SK-N-SH (cell line): ENCODE measurements around the gene BRD2. TPM values are rescaled to one million over a fixed set of nuclear protein-coding genes. Genes with fewer than 3 reads are reported as not detected.

Experiments used
- CTCF ChIA-PET: fragments of 300-600, 350-600 bp; formaldehyde crosslinking; extraction: SDS; loops from one replicate; lab custom pipeline; 2021; lab: Yijun Ruan, JAX
- POLR2A ChIA-PET: fragments of 350-600 bp; sonication (Branson Sonifier 250); formaldehyde crosslinking; extraction: SDS; loops from one replicate; lab custom pipeline; 2020; ENCODE audit warnings: antibody characterized with exemption, inconsistent platforms; lab: Yijun Ruan, JAX
- DNase-seq: peaks from one replicate; pipeline ENCODE4 v3.0.0; 2012
- H2AFZ ChIP-seq: fragments of 200-600 bp; sonication (generic); 2 replicates; pipeline ENCODE4 v1.8.1; 2016; ENCODE audit warnings: antibody characterized with exemption, mild to moderate bottlenecking, low read depth
- H3F3A ChIP-seq: fragments of 200-600 bp; sonication (generic); replicated peaks from 2 replicates; pipeline ENCODE3; 2016; ENCODE audit warnings: antibody characterized with exemption, mild to moderate bottlenecking; ENCODE audit not compliant: insufficient read depth
- H3K27ac ChIP-seq, 2 experiments: fragments of 200-500 bp in 1 of 2; fragments of 200-600 bp in 1 of 2; sonication (Bioruptor generic) in 1 of 2; sonication (generic), shearing (Covaris generic) in 1 of 2; 2 replicates each; pipeline versions ENCODE4 v1.5.1 to v1.6.1; 2014 to 2016; ENCODE audit warnings: low read depth in 2 of 2, inconsistent platforms in 1 of 2, low read length in 1 of 2, mild to moderate bottlenecking in 1 of 2, mixed read lengths in 1 of 2
- H3K27me3 ChIP-seq: fragments of 200-600 bp; sonication (generic), shearing (Covaris generic); 2 replicates; pipeline ENCODE4 v1.6.1; 2016; ENCODE audit warnings: mixed run types; ENCODE audit not compliant: insufficient read depth
- H3K36me3 ChIP-seq, 2 experiments: fragments of 200-500 bp in 1 of 2; fragments of 200-600 bp in 1 of 2; sonication (Bioruptor generic) in 1 of 2; sonication (generic) in 1 of 2; replicated peaks in 1 of 2; 2 replicates each; pipeline versions ENCODE3 to v1.5.1; 2014 to 2016; ENCODE audit warnings: low read length in 1 of 2, mild to moderate bottlenecking in 1 of 2; ENCODE audit not compliant: insufficient read depth in 2 of 2, control insufficient read depth in 1 of 2
- H3K4me1 ChIP-seq, 2 experiments: fragments of 200-500 bp in 1 of 2; fragments of 200-600 bp in 1 of 2; sonication (Bioruptor generic) in 1 of 2; sonication (generic), shearing (Covaris generic) in 1 of 2; 2 replicates each; pipeline versions ENCODE4 v1.5.1 to v1.6.1; 2014 to 2016; ENCODE audit warnings: low read depth in 1 of 2, low read length in 1 of 2, mixed run types in 1 of 2; ENCODE audit not compliant: insufficient read depth in 2 of 2, control insufficient read depth in 1 of 2
- H3K4me2 ChIP-seq: fragments of 200-600 bp; sonication (generic), shearing (Covaris generic); 2 replicates; pipeline ENCODE4 v1.6.1; 2017; ENCODE audit warnings: mixed run types
- H3K4me3 ChIP-seq, 2 experiments: fragments of 200-500 bp in 1 of 2; fragments of 200-600 bp in 1 of 2; sonication (Bioruptor generic) in 1 of 2; sonication (generic), shearing (Covaris generic) in 1 of 2; 2 replicates each; pipeline versions ENCODE4 v1.5.1 to v1.8.1; 2014 to 2016; ENCODE audit warnings: low read depth in 2 of 2, inconsistent platforms in 1 of 2, low read length in 1 of 2, mild to moderate bottlenecking in 1 of 2, mixed read lengths in 1 of 2, moderate library complexity in 1 of 2
- H3K79me2 ChIP-seq: fragments of 200-600 bp; sonication (generic); 2 replicates; pipeline ENCODE4 v1.8.1; 2017; ENCODE audit warnings: mild to moderate bottlenecking; ENCODE audit not compliant: insufficient read depth
- H3K9ac ChIP-seq: fragments of 200-600 bp; sonication (generic); 2 replicates; pipeline ENCODE4 v1.6.1; 2017; ENCODE audit warnings: mixed run types
- H3K9me2 ChIP-seq: fragments of 200-600 bp; sonication (generic); 2 replicates; pipeline ENCODE4 v1.6.1; 2017; ENCODE audit warnings: mixed run types
- H3K9me3 ChIP-seq: fragments of 200-600 bp; sonication (generic); 2 replicates; pipeline ENCODE4 v1.6.1; 2017; ENCODE audit warnings: mixed run types, mild to moderate bottlenecking, moderate library complexity
- H4K20me1 ChIP-seq: fragments of 200-600 bp; sonication (generic); 2 replicates; pipeline ENCODE4 v1.6.1; 2017; ENCODE audit warnings: mild to moderate bottlenecking, mixed run types; ENCODE audit not compliant: insufficient read depth
- CHD2 ChIP-seq: fragments of 150-350 bp; IDR thresholded peaks from 2 replicates; pipeline ENCODE4 v1.6.1; 2018; ENCODE audit warnings: low read length; ENCODE audit not compliant: partially characterized antibody
- CTCF ChIP-seq: fragments of 200-600 bp; sonication (generic); IDR thresholded peaks from 2 replicates; pipeline ENCODE4 v1.6.1; 2017; ENCODE audit warnings: antibody characterized with exemption, mild to moderate bottlenecking, moderate library complexity
- ELF1 ChIP-seq: IDR thresholded peaks from 2 replicates; pipeline ENCODE4 v1.4.0; 2012
- EP300 ChIP-seq, 2 experiments: IDR thresholded peaks; 2 replicates each; pipeline versions ENCODE4 v1.4.0 to v1.6.1; 2012; ENCODE audit warnings: borderline replicate concordance in 1 of 2, low read depth in 1 of 2, low read length in 1 of 2
- EZH2phosphoT487 ChIP-seq: fragments of 200-600 bp; sonication (generic); IDR thresholded peaks from 2 replicates; pipeline ENCODE4 v1.6.1; 2017; ENCODE audit warnings: low read depth, mixed run types, mild to moderate bottlenecking, antibody characterized with exemption, moderate library complexity, borderline replicate concordance
- FOSL2 ChIP-seq: IDR thresholded peaks from 2 replicates; pipeline ENCODE4 v1.4.0; 2012; ENCODE audit warnings: low read depth, mild to moderate bottlenecking, moderate library complexity, borderline replicate concordance
- FOXJ3 ChIP-seq: sonication (generic); formaldehyde crosslinking; IDR thresholded peaks from 2 replicates; pipeline ENCODE4 v1.5.1; 2020; ENCODE audit warnings: mild to moderate bottlenecking, missing genetic modification reagents
- FOXM1 ChIP-seq: IDR thresholded peaks from 2 replicates; pipeline ENCODE4 v1.4.0; 2012; ENCODE audit warnings: low read depth, mild to moderate bottlenecking
- JUND ChIP-seq: IDR thresholded peaks from 2 replicates; pipeline ENCODE4 v1.4.0; 2012
- MEF2A ChIP-seq: IDR thresholded peaks from 2 replicates; pipeline ENCODE4 v1.4.0; 2012; ENCODE audit warnings: low read depth, borderline replicate concordance
- MXI1 ChIP-seq: IDR thresholded peaks from 2 replicates; pipeline ENCODE4 v1.6.1; 2012; ENCODE audit warnings: mild to moderate bottlenecking, low read depth, low read length, improper control_type of control experiment
- NFIC ChIP-seq: IDR thresholded peaks from 2 replicates; pipeline ENCODE4 v1.4.0; 2012; ENCODE audit warnings: borderline replicate concordance
- NRF1 ChIP-seq: IDR thresholded peaks from 2 replicates; pipeline ENCODE4 v1.6.1; 2012; ENCODE audit warnings: low read depth, mild to moderate bottlenecking, low read length
- REST ChIP-seq: IDR thresholded peaks from 2 replicates; pipeline ENCODE4 v1.6.1; 2012; ENCODE audit warnings: mild to moderate bottlenecking, low read depth, low read length, moderate library complexity
- RFX5 ChIP-seq: IDR thresholded peaks from 2 replicates; pipeline ENCODE4 v1.6.1; 2012; ENCODE audit warnings: mild to moderate bottlenecking, improper control_type of control experiment, low read length
- RXRA ChIP-seq: IDR thresholded peaks from 2 replicates; pipeline ENCODE4 v1.4.0; 2012; ENCODE audit warnings: low read depth, mild to moderate bottlenecking, borderline replicate concordance
- SIN3A ChIP-seq: IDR thresholded peaks from 2 replicates; pipeline ENCODE4 v1.6.1; 2012; ENCODE audit warnings: low read depth, mild to moderate bottlenecking, low read length, moderate library complexity, borderline replicate concordance
- ZBTB33 ChIP-seq: IDR thresholded peaks from 2 replicates; pipeline ENCODE4 v1.4.0; 2012; ENCODE audit warnings: low read depth, borderline replicate concordance
- WGBS: methylation state at CpG from one replicate; pipeline ENCODE4 v1.1.6; 2017; ENCODE audit warnings: low lambda C conversion rate; 5-methylcytosine and 5-hydroxymethylcytosine counted together
- polyA plus RNA-seq, 3 experiments: library from polyadenylated mRNA; depleted of rRNA; stranded (reverse); fragments of >200 nt; gene quantifications; 2 replicates each; pipeline ENCODE4 v1.2.3, GENCODE V29; 2012

The BRD2 gene
- polyA plus RNA-seq, 1 of the 3 experiments (the other 2 are of a cell fraction), result 104 TPM

- H3K4me2 ChIP-seq, result no peak overlapping the region
- CTCF ChIA-PET, result interaction anchor here (0.6 to 15.2 kb wide), 8 partner anchors 18 to 312 kb away, joined by 3 to 391 read pairs (median 5); partner anchors contain the start of gene HLA-DMA
- no peaks in the 10 kb centered on the region for H3K9me2 ChIP-seq
- no peak overlapping the region for H3K27ac ChIP-seq
- H4K20me1 ChIP-seq, result no peaks in the 10 kb centered on the region
- H3K4me1 ChIP-seq, result peaks cover 0 to 3% of the 10 kb centered on the region in 2 experiments; a peak in 1 of 4 replicates
- H2AFZ ChIP-seq, result no peak overlapping the region
- no peaks in the 10 kb centered on the region for H3F3A ChIP-seq
- no peaks in the 10 kb centered on the region for H3K36me3 ChIP-seq
- no peak overlapping the region for H3K9ac ChIP-seq
- peaks cover 36% of the 10 kb centered on the region; the same call in 1 of the 2 replicates for H3K27me3 ChIP-seq
- DNase-seq, result no peak
- POLR2A ChIA-PET, result interaction anchor here (0.9 kb wide), 1 partner anchor 36 kb away, joined by 6 read pairs; no protein-coding TSS in a partner anchor
- TF ChIP-seq CHD2 (no peak), MXI1 (no peak), RFX5 (no peak), RXRA (no peak), FOXM1 (no peak), ZBTB33 (no peak), NFIC (no peak), SIN3A (no peak), ELF1 (no peak), EZH2phosphoT487 (no peak), NRF1 (no peak), JUND (no peak), EP300 (IDR thresholded peaks at IDR 0.05; ENCODE audit: borderline replicate concordance in 1 of 2, low read depth in 1 of 2, low read length in 1 of 2) (no peak), FOSL2 (no peak), REST (no peak), MEF2A (no peak), CTCF (no peak), FOXJ3 (no peak)
- 29% methylated on average over 12 of the region's 12 CpGs for WGBS
- H3K79me2 ChIP-seq, result no peaks in the 10 kb centered on the region
- H3K4me3 ChIP-seq, result no peak overlapping the region
- no peaks in the 10 kb centered on the region for H3K9me3 ChIP-seq
Observed at GRCh38 chr6:32936239-32937152, 31.9 kb upstream of the BRD2 start.
